Right ventricle myocardium superior (tissue), 1 donor: ENCODE data around the gene LIPH. TPM values are rescaled to one million over a fixed set of nuclear protein-coding genes. Genes with fewer than 3 reads are reported as not detected.
"Not testable (repeated sequence)": the region's sequence is repeated elsewhere in the genome, so short reads cannot be mapped to it uniquely, and the experiment has no call there.

ENCODE experiments used
- ATAC-seq: fragments of 200-7000 bp; cut with Tn5 transposase; one replicate; pipeline ENCODE4 v1.9.1; 2020; ENCODE audit warnings: mild to moderate bottlenecking; ENCODE audit not compliant: poor library complexity
- DNase-seq: peaks from one replicate; pipeline ENCODE4 v3.0.0-alpha.2; 2020
- intact Hi-C: fragments of 100-400 bp; cut with DNase I; formaldehyde crosslinking; loops from one replicate; pipeline ENCODE4 v1.11.2; 2022
- long read RNA-seq: library from polyadenylated mRNA; unstranded; transcript quantifications from one replicate; pipeline ENCODE4 v2.0.0, GENCODE V29; 2021
- total RNA-seq: library from RNA; stranded (reverse); fragmentation: NEBNext Ultra II Directional; extraction: Animal tissue kit (Norgen Biotek cat#: 25700); gene quantifications from one replicate; pipeline ENCODE4 v1.2.1, GENCODE V29; 2021
- donor health status: DM: no; HTN: yes; CAD: no; lungs with severe emphysema.

Gene LIPH
- total RNA-seq: 0.43 TPM
- long read RNA-seq: 0 reads

DNA sequence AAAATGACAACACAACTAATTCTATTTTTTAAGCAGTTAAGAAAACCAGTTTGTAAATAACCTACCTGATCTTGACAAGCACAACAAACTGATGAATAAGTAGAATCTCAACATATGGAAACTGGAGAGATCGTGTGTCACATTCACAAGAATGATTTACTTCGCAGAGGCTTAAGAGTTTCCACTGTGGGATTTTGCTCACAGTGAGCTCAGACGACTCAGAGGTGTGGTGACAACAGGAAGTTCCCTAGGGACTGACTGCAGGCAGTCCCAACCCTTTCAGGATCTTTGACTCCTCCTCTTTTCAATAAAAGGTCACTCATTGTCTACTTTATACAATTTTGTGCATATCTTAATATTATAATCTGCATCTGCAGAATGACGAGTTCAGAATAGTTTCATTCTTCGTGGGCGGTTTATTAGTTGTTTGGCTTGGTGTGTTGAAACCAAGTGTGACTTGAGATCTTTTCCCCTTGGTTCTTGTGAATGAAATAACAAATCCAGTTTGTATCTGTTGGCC, at the start of gene LIPH:
LIPH (minus strand) TSS at position 231 of the 520 bp plus-strand sequence; CDS start at position 114, 117 bp downstream.
- DNase-seq (no peak), ATAC-seq (peak; percentile 45)
- intact Hi-C loops: no loop called here

DNA sequence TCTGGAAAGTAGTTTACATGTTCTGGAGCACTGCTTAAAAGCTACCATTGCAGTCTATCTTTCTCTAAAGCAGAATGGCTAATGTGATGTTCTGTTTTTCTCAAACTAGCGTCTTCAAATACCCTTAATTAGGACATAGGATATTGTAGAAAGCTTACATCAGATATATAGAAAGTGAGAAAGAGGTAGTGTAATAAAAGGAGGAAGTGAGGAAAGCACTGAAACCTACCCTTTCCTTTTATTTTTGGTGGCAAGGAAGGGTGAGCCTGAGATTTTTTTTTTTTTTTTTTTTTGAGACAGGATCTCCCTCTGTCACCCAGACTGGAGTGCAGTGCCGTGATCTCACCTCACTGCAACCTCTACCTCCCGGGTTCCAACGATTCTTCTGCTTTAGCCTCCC, 43.1 kb upstream of the LIPH start:
- ATAC-seq: no peak
- intact Hi-C loops: no loop called here
- DNase-seq: no peak

DNA sequence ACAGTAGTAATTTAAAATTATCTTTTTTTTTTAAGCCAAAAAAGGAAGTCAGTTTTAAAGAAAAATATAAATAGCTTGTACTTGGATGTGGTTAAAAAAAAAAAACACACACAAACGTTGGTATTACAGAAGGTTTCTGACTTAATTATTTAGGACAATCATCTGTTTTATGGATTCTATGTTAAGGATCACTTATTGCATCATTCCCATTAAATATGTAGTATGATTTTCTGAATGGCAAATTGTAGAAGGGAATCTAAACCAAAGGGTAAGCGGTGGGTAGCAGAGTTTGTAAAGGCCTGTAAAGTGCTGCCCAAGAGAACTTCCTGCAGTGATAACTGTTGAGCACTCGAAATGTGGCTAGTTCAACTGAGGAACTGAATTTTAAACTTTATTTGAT, 41.7 kb upstream of the LIPH start:
- intact Hi-C loops: no loop called here
- no peak for DNase-seq
- ATAC-seq: no peak

GRCh38 chr3:185586686-185587039, 34.3 kb upstream of the LIPH start:
- DNase-seq: no peak
- intact Hi-C loops: no loop called here
- ATAC-seq: no peak

- DNase-seq (peak; percentile 99), ATAC-seq (peak; percentile 98)
- intact Hi-C loops: no loop called here
Measured at GRCh38 chr3:185585859-185586685, 33.7 kb upstream of the LIPH start, which contains the start of gene SENP2. TSS of gene SENP2 (plus strand) at chr3:185586295. CDS start at chr3:185586414, 119 bp downstream.

DNA sequence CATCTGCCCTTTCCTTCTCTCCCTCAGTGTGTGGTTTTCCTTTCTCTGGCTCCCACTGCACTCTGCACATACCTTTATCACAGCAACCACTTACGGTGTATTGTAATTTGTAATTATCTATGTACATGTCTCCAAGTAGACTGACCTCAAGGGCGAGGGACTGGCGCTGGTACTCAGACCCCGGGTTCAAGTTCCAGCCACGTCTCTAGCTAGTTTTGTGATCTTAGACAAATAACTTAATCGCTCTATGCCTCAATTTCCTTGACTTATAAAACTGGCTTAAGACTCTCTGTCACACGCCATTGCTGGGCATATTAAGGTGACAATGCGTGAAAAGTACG, 33.1 kb upstream of the LIPH start:
- DNase-seq (no peak), ATAC-seq (no peak)
- intact Hi-C loops: no loop called here

DNA sequence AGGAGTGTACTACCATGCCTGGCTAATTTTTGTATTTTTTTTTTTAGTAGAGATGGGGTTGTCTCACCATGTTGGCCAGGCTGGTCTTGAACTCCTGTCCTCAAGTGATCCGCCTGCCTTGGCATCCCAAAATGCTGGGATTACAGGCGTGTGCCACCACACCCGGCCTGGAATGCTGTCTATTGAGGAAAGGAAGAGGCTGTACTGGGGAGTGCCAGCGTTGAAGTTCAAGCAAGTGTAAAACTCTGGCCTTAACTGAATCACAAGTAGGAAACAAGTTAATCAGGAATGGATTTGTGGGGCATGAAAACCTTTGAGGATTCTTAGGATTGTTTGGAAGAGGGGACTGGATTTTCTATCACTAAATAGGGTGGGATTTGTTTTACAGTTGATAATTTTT, 32.3 kb upstream of the LIPH start:
- DNase-seq: no peak
- ATAC-seq: no peak
- intact Hi-C loops: no loop called here

GRCh38 chr3:185583925-185584324, 31.5 kb upstream of the LIPH start:
- ATAC-seq: no peak
- intact Hi-C loops: no loop called here
- DNase-seq: no peak

- DNase-seq (no peak), ATAC-seq (no peak)
- intact Hi-C loops: no loop called here
Measured at GRCh38 chr3:185582871-185583270, 30.5 kb upstream of the LIPH start.

GRCh38 chr3:185582236-185582635, 29.8 kb upstream of the LIPH start:
- ATAC-seq (no peak), DNase-seq (no peak)
- intact Hi-C loops: no loop called here

DNA sequence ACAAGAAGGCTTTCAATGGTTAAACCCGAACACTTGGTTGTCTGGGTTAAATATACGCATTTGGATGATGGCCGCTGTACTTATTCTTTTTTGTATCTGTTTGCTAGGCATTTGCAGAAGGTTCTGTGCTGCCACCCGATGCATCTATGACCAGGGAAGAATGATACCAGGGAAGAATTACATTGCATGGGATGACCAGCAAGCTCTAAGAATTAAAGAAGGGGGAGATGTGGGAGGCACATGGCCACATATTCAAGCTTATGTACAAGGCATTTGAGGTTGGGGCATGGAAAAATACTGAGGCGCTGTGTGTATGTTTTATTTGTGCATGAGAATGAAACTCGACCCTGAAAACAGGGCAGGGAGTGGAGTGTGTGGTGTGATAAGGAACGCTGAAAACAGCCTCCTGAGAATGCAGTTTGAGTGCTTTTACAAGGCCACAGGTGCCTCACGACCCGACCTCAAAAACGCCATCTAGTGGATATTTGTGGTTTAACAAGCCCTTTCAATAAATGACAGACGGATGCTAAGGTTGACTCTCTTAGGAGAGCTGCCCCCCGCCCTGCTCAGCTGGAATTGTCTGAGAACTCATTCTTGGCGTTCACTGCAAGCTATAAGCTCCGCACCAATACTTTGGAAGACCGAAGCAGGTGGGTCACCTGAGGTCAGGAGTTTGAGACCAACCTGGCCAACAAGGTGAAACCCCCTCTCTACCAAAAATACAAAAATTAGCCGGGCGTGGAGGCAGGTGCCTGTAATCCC, 22.9 kb upstream of the LIPH start:
- not testable (repeated sequence) for DNase-seq
- intact Hi-C loops: loop anchor here (5.0 kb wide), 1 partner anchor 73 kb away; no protein-coding TSS in a partner anchor
- peak; percentile 65 for ATAC-seq

GRCh38 chr3:185572183-185572582, 19.8 kb upstream of the LIPH start:
- intact Hi-C loops: no loop called here
- ATAC-seq: no peak
- DNase-seq: no peak

DNA sequence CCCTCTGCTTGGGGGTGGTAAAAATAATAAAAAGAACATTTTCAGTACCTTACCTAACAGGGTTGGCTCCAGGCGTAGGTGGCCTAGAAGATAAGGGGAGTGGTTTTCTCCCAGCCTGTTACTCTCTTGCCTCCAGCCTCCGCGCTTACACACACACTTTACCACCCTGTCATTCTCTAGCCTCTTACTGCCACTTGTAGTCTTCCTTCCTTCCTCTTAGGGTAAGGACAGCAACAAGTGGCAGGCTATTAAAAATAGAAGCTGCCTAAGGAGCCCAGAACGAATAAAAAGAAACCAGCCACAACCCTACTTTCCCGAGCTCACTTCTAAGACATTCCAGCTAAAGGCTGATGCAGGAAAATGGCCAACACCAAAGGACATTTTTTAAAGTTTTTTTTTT, 9.6 kb upstream of the LIPH start:
- ATAC-seq (peak; percentile 43), DNase-seq (no peak)
- intact Hi-C loops: no loop called here

- DNase-seq: peak; percentile 66
- intact Hi-C loops: no loop called here
- peak; percentile 52 for ATAC-seq
Measured at GRCh38 chr3:185561374-185561943, 9.1 kb upstream of the LIPH start.

DNA sequence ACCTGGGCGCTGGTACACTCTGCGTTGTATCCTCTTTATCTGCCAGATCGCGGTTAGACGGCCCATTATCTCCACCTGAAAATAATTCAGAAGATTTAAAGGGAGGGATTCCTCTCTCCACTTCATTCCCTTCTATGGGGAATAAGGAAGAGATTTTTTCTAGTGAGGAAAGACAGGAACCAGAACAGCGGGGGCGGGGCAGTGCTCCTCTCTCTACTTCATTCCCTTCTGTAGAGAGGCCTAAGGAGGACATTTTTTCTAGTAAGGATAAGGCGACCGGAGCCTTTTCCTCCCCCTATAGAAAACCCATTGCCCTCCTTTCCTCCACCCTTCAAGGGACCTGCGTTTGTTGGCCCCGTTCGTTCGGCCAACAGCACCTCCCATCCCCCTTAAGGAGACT, 8.3 kb upstream of the LIPH start:
- intact Hi-C loops: no loop called here
- no peak for DNase-seq
- no peak for ATAC-seq

DNA sequence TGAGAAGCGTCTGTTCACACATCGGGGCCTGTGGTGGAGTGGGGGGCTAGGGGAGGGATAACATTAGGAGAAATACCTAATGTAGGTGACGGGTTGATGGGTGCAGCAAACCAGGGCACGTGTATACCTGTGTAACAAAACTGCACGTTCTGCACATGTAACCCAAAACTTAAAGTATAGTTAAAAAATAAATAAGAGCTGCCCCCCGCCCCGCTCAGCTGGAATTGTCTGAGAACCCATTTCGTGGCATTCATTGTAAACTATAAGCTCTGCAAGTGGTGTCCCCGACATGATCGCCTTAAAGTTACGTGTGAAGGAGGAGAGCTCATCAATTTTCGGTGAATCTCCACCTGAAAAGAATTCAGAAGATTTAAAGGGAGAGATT, 7.3 kb upstream of the LIPH start:
- no peak for ATAC-seq
- no peak for DNase-seq
- intact Hi-C loops: loop anchor here (5.0 kb wide), 1 partner anchor 62 kb away; the partner anchor contains the start of gene TMEM41A

GRCh38 chr3:185558395-185558794, 6.0 kb upstream of the LIPH start:
- ATAC-seq: peak; percentile 48
- intact Hi-C loops: loop anchor here (5.0 kb wide), 1 partner anchor 61 kb away; the partner anchor contains the start of gene TMEM41A

DNA sequence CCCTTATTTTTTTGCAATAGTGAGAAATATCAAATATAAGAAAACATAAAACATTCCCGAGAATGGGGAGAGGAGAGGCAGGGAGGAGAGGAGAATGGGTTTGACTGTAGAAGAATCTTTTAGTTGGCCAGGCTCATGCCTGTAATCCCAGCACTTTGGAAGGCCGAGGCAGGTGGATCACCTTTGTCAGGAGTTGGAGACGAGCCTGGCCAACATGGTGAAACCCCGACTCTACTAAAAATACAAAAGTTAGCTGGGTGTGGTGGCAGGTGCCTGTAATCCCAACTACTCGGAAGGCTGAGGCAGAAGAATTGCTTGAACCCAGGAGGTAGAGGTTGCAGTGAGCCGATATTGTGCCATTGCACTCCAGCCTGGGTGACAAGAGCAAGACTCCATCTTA, 4.3 kb upstream of the LIPH start:
- not testable (repeated sequence) for DNase-seq, ATAC-seq
- intact Hi-C loops: loop anchor here (5.0 kb wide), 1 partner anchor 59 kb away; the partner anchor contains the start of gene TMEM41A

More at GRCh38 chr3:185558395-185558794, 6.0 kb upstream of the LIPH start:
- no peak for DNase-seq

GRCh38 chr3:185555860-185556347, 3.5 kb upstream of the LIPH start:
- ATAC-seq (no peak), DNase-seq (no peak)
- intact Hi-C loops: loop anchor here (5.0 kb wide), 1 partner anchor 59 kb away; the partner anchor contains the start of gene TMEM41A
